Astrocyte of the spinal cord (primary cell): Measurements from ENCODE around the gene BMERB1.

Experiments
- DNase-seq: peaks from one replicate; pipeline ENCODE4 v3.0.0; 2011; ENCODE audit warnings: low read depth, low spot score
- H3K4me3 ChIP-seq: 2 replicates; pipeline ENCODE4 v1.5.1; 2011; ENCODE audit warnings: low read depth, mild to moderate bottlenecking, low read length, moderate library complexity
- CTCF ChIP-seq: IDR thresholded peaks from 2 replicates; pipeline ENCODE4 v1.5.1; 2012; ENCODE audit warnings: low read depth, mild to moderate bottlenecking, low read length, inconsistent platforms
- in situ Hi-C: cut with HindIII; loops from 2 replicates; pipeline ENCODE4 v1.10.0; 2017; ENCODE audit warnings: low sequenced_read_pairs

Gene BMERB1

GRCh38 chr16:15587152-15587825 is 152.9 kb downstream of the BMERB1 start:
- no peak for DNase-seq
- in situ Hi-C loops: no loop called here
- TF ChIP-seq CTCF: no peak
- no peak overlapping the region for H3K4me3 ChIP-seq

- no peak overlapping the region for H3K4me3 ChIP-seq
- in situ Hi-C loops: no loop called here
- no peak for TF ChIP-seq CTCF
- DNase-seq: no peak
Measured at GRCh38 chr16:15592324-15592723, 157.9 kb downstream of the BMERB1 start.

- in situ Hi-C loops: no loop called here
- no peak overlapping the region for H3K4me3 ChIP-seq
- DNase-seq: no peak
- TF ChIP-seq CTCF: no peak
Measured at GRCh38 chr16:15593235-15593634, 158.8 kb downstream of the BMERB1 start.

GRCh38 chr16:15594711-15595320 is 160.4 kb downstream of the BMERB1 start:
- H3K4me3 ChIP-seq: no peak overlapping the region
- in situ Hi-C loops: no loop called here
- TF ChIP-seq CTCF: no peak
- no peak for DNase-seq

GRCh38 chr16:15597135-15597534 is 162.7 kb downstream of the BMERB1 start:
- no peak for DNase-seq
- in situ Hi-C loops: no loop called here
- no peak overlapping the region for H3K4me3 ChIP-seq
- TF ChIP-seq CTCF: no peak

- TF ChIP-seq CTCF: no peak
- no peak overlapping the region for H3K4me3 ChIP-seq
- DNase-seq: no peak
- in situ Hi-C loops: no loop called here
Measured at GRCh38 chr16:15597822-15598647, 163.6 kb downstream of the BMERB1 start.
